GM23338 (cell line): ENCODE data around the gene DNMT1. TPM values are rescaled to one million over a fixed set of nuclear protein-coding genes. Genes with fewer than 3 reads are reported as not detected.

Experiments used
- CREB1 ChIP-seq: fragments of 250-450 bp; sonication (Bioruptor Pico); IDR thresholded peaks from 2 replicates; pipeline ENCODE4 v1.5.0; 2020; ENCODE audit warnings: low read depth, mild to moderate bottlenecking, moderate library complexity
- EZH2 ChIP-seq: fragments of 200-600 bp; sonication (generic); IDR thresholded peaks from one replicate; pipeline ENCODE4 v1.8.0; 2017; ENCODE audit warnings: antibody characterized with exemption, mild to moderate bottlenecking, low read depth; ENCODE audit not compliant: unreplicated experiment
- EZH2phosphoT487 ChIP-seq: fragments of 200-600 bp; sonication (generic); IDR thresholded peaks from one replicate; pipeline ENCODE4 v1.8.1; 2018; ENCODE audit warnings: antibody characterized with exemption; ENCODE audit not compliant: unreplicated experiment
- JUNB ChIP-seq: IDR thresholded peaks from one replicate; pipeline ENCODE4 v1.6.1; 2016; ENCODE audit warnings: antibody characterized with exemption; ENCODE audit not compliant: unreplicated experiment
- NANOG ChIP-seq: IDR thresholded peaks from 2 replicates; pipeline ENCODE4 v1.6.1; 2016; ENCODE audit warnings: antibody characterized with exemption, borderline replicate concordance
- STAT1 ChIP-seq: IDR thresholded peaks from one replicate; pipeline ENCODE4 v1.6.1; 2016; ENCODE audit warnings: antibody characterized with exemption; ENCODE audit not compliant: unreplicated experiment
- ZNF114 ChIP-seq: fragments of 250-450 bp; sonication (Bioruptor Pico); IDR thresholded peaks from 2 replicates; pipeline ENCODE4 v1.5.0; 2020; ENCODE audit warnings: mild to moderate bottlenecking, moderate library complexity
- ZNF331 ChIP-seq: fragments of 250-450 bp; sonication (Bioruptor Pico); IDR thresholded peaks from 2 replicates; pipeline ENCODE4 v1.5.0; 2020; ENCODE audit warnings: low read depth, mild to moderate bottlenecking, moderate library complexity
- polyA plus RNA-seq: library from polyadenylated mRNA; unstranded; fragments of >200 nt; fragmentation: Nextera tagmentation; extraction: Ambion mirVana; gene quantifications from 2 replicates; pipeline ENCODE4 v1.2.1, GENCODE V29; 2016
- total RNA-seq: library from RNA; depleted of rRNA; stranded (reverse); fragments of >200 nt; shearing (Covaris generic); gene quantifications from 2 replicates; pipeline ENCODE4 v1.2.3, GENCODE V29; 2014
- TF ChIP-seq, protein P1 (sequence below): fragments of 250-450 bp; sonication (Bioruptor Pico); IDR thresholded peaks from 2 replicates; pipeline ENCODE4 v1.5.0; 2020; ENCODE audit warnings: mild to moderate bottlenecking, moderate library complexity
- TF ChIP-seq, protein P2 (sequence below), 2 experiments: fragments of 200-600 bp in 1 of 2; sonication (generic) in 1 of 2; conservative IDR thresholded peaks; 2 replicates each; pipeline versions ENCODE4 v1.5.1 to v1.6.1; 2016 to 2017; ENCODE audit warnings: antibody characterized with exemption in 2 of 2, low read depth in 2 of 2, mild to moderate bottlenecking in 2 of 2, moderate library complexity in 1 of 2
- TF ChIP-seq, protein P3 (sequence below): IDR thresholded peaks from one replicate; pipeline ENCODE4 v1.6.1; 2018; ENCODE audit warnings: antibody characterized with exemption; ENCODE audit not compliant: unreplicated experiment

Gene DNMT1
- total and polyA plus RNA-seq, 2 experiments from 2014 or later, result 238 to 589 TPM

DNA sequence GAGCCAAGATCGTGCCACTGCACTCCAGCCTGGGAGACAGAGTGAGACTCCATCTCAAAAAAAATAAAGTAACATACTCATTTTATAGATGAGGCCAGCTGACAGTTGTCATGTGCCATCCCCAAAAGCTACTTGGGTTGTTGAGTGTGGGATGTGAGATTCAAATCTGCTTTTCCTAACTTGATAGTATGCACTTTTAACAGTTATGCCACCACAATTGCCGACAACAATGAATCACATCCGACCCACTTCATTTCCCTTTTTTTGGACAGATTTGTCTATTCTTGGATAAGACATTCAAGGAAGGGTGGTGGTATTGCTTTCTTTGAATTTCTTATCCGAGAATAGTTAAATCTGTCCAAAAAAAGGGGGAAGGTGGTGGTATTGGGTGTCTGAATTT, 16.3 kb upstream of the DNMT1 start (continued):
- TF ChIP-seq, protein P1, sequence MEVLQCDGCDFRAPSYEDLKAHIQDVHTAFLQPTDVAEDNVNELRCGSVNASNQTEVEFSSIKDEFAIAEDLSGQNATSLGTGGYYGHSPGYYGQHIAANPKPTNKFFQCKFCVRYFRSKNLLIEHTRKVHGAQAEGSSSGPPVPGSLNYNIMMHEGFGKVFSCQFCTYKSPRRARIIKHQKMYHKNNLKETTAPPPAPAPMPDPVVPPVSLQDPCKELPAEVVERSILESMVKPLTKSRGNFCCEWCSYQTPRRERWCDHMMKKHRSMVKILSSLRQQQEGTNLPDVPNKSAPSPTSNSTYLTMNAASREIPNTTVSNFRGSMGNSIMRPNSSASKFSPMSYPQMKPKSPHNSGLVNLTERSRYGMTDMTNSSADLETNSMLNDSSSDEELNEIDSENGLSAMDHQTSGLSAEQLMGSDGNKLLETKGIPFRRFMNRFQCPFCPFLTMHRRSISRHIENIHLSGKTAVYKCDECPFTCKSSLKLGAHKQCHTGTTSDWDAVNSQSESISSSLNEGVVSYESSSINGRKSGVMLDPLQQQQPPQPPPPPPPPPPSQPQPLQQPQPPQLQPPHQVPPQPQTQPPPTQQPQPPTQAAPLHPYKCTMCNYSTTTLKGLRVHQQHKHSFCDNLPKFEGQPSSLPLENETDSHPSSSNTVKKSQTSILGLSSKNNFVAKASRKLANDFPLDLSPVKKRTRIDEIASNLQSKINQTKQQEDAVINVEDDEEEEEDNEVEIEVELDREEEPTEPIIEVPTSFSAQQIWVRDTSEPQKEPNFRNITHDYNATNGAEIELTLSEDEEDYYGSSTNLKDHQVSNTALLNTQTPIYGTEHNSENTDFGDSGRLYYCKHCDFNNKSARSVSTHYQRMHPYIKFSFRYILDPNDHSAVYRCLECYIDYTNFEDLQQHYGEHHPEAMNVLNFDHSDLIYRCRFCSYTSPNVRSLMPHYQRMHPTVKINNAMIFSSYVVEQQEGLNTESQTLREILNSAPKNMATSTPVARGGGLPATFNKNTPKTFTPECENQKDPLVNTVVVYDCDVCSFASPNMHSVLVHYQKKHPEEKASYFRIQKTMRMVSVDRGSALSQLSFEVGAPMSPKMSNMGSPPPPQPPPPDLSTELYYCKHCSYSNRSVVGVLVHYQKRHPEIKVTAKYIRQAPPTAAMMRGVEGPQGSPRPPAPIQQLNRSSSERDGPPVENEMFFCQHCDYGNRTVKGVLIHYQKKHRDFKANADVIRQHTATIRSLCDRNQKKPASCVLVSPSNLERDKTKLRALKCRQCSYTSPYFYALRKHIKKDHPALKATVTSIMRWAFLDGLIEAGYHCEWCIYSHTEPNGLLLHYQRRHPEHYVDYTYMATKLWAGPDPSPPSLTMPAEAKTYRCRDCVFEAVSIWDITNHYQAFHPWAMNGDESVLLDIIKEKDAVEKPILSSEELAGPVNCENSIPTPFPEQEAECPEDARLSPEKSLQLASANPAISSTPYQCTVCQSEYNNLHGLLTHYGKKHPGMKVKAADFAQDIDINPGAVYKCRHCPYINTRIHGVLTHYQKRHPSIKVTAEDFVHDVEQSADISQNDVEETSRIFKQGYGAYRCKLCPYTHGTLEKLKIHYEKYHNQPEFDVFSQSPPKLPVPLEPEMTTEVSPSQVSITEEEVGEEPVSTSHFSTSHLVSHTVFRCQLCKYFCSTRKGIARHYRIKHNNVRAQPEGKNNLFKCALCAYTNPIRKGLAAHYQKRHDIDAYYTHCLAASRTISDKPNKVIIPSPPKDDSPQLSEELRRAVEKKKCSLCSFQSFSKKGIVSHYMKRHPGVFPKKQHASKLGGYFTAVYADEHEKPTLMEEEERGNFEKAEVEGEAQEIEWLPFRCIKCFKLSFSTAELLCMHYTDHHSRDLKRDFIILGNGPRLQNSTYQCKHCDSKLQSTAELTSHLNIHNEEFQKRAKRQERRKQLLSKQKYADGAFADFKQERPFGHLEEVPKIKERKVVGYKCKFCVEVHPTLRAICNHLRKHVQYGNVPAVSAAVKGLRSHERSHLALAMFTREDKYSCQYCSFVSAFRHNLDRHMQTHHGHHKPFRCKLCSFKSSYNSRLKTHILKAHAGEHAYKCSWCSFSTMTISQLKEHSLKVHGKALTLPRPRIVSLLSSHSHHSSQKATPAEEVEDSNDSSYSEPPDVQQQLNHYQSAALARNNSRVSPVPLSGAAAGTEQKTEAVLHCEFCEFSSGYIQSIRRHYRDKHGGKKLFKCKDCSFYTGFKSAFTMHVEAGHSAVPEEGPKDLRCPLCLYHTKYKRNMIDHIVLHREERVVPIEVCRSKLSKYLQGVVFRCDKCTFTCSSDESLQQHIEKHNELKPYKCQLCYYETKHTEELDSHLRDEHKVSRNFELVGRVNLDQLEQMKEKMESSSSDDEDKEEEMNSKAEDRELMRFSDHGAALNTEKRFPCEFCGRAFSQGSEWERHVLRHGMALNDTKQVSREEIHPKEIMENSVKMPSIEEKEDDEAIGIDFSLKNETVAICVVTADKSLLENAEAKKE (CRISPR knock-in tag), result no peak
- TF ChIP-seq ZNF331, result no peak
- no peak for TF ChIP-seq EZH2
- TF ChIP-seq STAT1, result no peak
- TF ChIP-seq, protein P2, sequence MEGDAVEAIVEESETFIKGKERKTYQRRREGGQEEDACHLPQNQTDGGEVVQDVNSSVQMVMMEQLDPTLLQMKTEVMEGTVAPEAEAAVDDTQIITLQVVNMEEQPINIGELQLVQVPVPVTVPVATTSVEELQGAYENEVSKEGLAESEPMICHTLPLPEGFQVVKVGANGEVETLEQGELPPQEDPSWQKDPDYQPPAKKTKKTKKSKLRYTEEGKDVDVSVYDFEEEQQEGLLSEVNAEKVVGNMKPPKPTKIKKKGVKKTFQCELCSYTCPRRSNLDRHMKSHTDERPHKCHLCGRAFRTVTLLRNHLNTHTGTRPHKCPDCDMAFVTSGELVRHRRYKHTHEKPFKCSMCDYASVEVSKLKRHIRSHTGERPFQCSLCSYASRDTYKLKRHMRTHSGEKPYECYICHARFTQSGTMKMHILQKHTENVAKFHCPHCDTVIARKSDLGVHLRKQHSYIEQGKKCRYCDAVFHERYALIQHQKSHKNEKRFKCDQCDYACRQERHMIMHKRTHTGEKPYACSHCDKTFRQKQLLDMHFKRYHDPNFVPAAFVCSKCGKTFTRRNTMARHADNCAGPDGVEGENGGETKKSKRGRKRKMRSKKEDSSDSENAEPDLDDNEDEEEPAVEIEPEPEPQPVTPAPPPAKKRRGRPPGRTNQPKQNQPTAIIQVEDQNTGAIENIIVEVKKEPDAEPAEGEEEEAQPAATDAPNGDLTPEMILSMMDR (conservative IDR thresholded peaks at IDR 0.05; ENCODE audit: low read depth in 2 of 2), result no peak
- no peak for TF ChIP-seq NANOG
- TF ChIP-seq EZH2phosphoT487, result no peak
- TF ChIP-seq CREB1 (CRISPR knock-in tag), result no peak
- TF ChIP-seq JUNB, result no peak
- no peak for TF ChIP-seq ZNF114 (CRISPR knock-in tag)
- TF ChIP-seq, protein P3, sequence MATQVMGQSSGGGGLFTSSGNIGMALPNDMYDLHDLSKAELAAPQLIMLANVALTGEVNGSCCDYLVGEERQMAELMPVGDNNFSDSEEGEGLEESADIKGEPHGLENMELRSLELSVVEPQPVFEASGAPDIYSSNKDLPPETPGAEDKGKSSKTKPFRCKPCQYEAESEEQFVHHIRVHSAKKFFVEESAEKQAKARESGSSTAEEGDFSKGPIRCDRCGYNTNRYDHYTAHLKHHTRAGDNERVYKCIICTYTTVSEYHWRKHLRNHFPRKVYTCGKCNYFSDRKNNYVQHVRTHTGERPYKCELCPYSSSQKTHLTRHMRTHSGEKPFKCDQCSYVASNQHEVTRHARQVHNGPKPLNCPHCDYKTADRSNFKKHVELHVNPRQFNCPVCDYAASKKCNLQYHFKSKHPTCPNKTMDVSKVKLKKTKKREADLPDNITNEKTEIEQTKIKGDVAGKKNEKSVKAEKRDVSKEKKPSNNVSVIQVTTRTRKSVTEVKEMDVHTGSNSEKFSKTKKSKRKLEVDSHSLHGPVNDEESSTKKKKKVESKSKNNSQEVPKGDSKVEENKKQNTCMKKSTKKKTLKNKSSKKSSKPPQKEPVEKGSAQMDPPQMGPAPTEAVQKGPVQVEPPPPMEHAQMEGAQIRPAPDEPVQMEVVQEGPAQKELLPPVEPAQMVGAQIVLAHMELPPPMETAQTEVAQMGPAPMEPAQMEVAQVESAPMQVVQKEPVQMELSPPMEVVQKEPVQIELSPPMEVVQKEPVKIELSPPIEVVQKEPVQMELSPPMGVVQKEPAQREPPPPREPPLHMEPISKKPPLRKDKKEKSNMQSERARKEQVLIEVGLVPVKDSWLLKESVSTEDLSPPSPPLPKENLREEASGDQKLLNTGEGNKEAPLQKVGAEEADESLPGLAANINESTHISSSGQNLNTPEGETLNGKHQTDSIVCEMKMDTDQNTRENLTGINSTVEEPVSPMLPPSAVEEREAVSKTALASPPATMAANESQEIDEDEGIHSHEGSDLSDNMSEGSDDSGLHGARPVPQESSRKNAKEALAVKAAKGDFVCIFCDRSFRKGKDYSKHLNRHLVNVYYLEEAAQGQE, result no peak
